Neural progenitor cell (in vitro differentiated cells): ENCODE measurements around the gene MSRB1. TPM values are rescaled to one million over a fixed set of nuclear protein-coding genes. Genes with fewer than 3 reads are reported as not detected.

Source experiments
- DNase-seq: peaks from one replicate; pipeline ENCODE4 v3.0.0-alpha.2; 2016; ENCODE audit warnings: low spot score
- H2AFZ ChIP-seq: fragments of 200-600 bp; sonication (generic); replicated peaks from 2 replicates; pipeline ENCODE4 v1.6.1; 2016; ENCODE audit warnings: antibody characterized with exemption
- H3F3A ChIP-seq: fragments of 200-600 bp; sonication (generic); 2 replicates; pipeline ENCODE4 v1.6.1; 2016; ENCODE audit warnings: antibody characterized with exemption, low read depth
- H3K27ac ChIP-seq: fragments of 200-600 bp; sonication (generic); 2 replicates; pipeline ENCODE4 v1.5.1; 2016; ENCODE audit warnings: mild to moderate bottlenecking
- H3K27me3 ChIP-seq: fragments of 200-600 bp; sonication (generic); 2 replicates; pipeline ENCODE4 v1.6.1; 2016; ENCODE audit warnings: mild to moderate bottlenecking, moderate library complexity
- H3K36me3 ChIP-seq: fragments of 200-600 bp; sonication (generic); 2 replicates; pipeline ENCODE4 v1.5.1; 2016
- H3K4me1 ChIP-seq: fragments of 200-600 bp; sonication (generic); 2 replicates; pipeline ENCODE4 v1.6.1; 2016; ENCODE audit warnings: mixed run types
- H3K4me2 ChIP-seq: fragments of 200-600 bp; sonication (generic); 2 replicates; pipeline ENCODE4 v1.6.1; 2016
- H3K4me3 ChIP-seq: fragments of 200-600 bp; sonication (generic); 2 replicates; pipeline ENCODE4 v1.5.1; 2016
- H3K79me2 ChIP-seq: fragments of 200-600 bp; sonication (generic); 2 replicates; pipeline ENCODE4 v1.6.1; 2016; ENCODE audit warnings: low read depth
- H3K9ac ChIP-seq: fragments of 200-600 bp; sonication (generic); 2 replicates; pipeline ENCODE4 v1.6.1; 2016
- H3K9me3 ChIP-seq: fragments of 200-600 bp; sonication (generic); 2 replicates; pipeline ENCODE4 v1.5.1; 2016; ENCODE audit warnings: low read depth
- H4K20me1 ChIP-seq: fragments of 200-600 bp; sonication (generic); 2 replicates; pipeline ENCODE4 v1.6.1; 2016; ENCODE audit warnings: low read depth
- H3K27ac Mint-ChIP-seq: 3 replicates; pipeline ENCODE4 v1.8.0; 2021; ENCODE audit warnings: mixed read lengths
- H3K27me3 Mint-ChIP-seq: 2 replicates; pipeline ENCODE4 v1.8.0; 2022; ENCODE audit warnings: low read depth, mild to moderate bottlenecking, inconsistent platforms, moderate library complexity, mixed read lengths; ENCODE audit not compliant: insufficient read depth
- H3K36me3 Mint-ChIP-seq: 3 replicates; pipeline ENCODE4 v1.8.0; 2021; ENCODE audit warnings: mixed read lengths
- H3K4me1 Mint-ChIP-seq: 3 replicates; pipeline ENCODE4 v1.8.0; 2021; ENCODE audit warnings: mixed read lengths
- H3K4me3 Mint-ChIP-seq: 3 replicates; pipeline ENCODE4 v1.8.0; 2021; ENCODE audit warnings: mild to moderate bottlenecking, moderate library complexity, mixed read lengths
- H3K9me3 Mint-ChIP-seq: 3 replicates; pipeline ENCODE4 v1.8.0; 2020; ENCODE audit warnings: mixed read lengths
- CTCF ChIP-seq: fragments of 200-600 bp; sonication (generic); IDR thresholded peaks from 2 replicates; pipeline ENCODE4 v1.5.1; 2017; ENCODE audit warnings: antibody characterized with exemption, mild to moderate bottlenecking
- EZH2 ChIP-seq: fragments of 200-600 bp; sonication (generic); IDR thresholded peaks from 2 replicates; pipeline ENCODE4 v1.6.1; 2017; ENCODE audit warnings: antibody characterized with exemption, mild to moderate bottlenecking, moderate library complexity
- EZH2phosphoT487 ChIP-seq: fragments of 200-600 bp; sonication (generic); IDR thresholded peaks from 2 replicates; pipeline ENCODE4 v1.6.1; 2017; ENCODE audit warnings: antibody characterized with exemption
- total RNA-seq: library from RNA; depleted of rRNA; stranded (reverse); fragments of >200 nt; gene quantifications from 2 replicates; pipeline ENCODE4 v1.2.3, GENCODE V29; 2015; ENCODE audit warnings: low replicate concordance

Gene MSRB1
- total RNA-seq, 1 donor from 2014 or later: 26.9 TPM

DNA sequence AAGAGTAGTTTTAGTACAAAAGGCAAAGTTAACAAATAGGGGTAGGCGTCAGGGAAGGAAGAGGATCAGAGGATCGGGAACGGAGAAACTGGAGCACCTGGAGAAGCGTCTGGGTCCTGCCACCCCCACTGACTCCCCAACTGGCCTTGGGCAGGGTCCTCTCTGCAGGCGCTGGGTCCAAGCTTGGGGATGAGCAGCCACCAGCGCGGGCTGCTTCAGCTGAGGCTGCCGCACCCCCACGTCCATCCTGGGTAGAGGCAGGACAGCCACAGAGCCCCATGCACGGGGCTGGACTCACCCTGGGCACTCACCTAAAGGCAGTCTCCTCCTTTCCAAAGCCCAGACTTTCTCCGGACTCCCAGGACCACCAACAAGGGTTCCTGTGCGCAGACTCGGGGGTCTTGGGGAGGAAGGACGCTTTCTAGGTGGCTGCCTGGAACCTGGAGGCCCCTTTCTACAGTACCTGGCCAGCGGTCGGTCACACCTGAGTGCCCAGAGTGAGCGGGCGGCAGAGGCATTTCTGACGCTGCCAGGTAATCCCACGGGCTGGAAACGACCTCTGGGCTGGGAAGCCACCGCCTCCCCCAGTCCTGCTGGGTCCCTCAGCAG, 25.8 kb downstream of the MSRB1 start:
- Mint-ChIP-seq H3K4me3 (peak overlapping the region; percentile 55), H3K27me3 (peaks cover 53% of the 10 kb centered on the region), H3K4me1 (peaks cover 20% of the 10 kb centered on the region), H3K9me3 (no peaks in the 10 kb centered on the region), H3K27ac (no peak overlapping the region), H3K36me3 (no peaks in the 10 kb centered on the region)
- H3K79me2 ChIP-seq: no peaks in the 10 kb centered on the region
- H3K9me3 ChIP-seq: no peaks in the 10 kb centered on the region
- H3K9ac ChIP-seq: no peak overlapping the region
- no peak for TF ChIP-seq EZH2
- TF ChIP-seq CTCF: no peak
- no peak for TF ChIP-seq EZH2phosphoT487
- H3K36me3 ChIP-seq: no peaks in the 10 kb centered on the region
- peak; percentile 30 for DNase-seq
- H3K4me1 ChIP-seq: peaks cover 49% of the 10 kb centered on the region
- no peak overlapping the region for H3K27ac ChIP-seq
- H4K20me1 ChIP-seq: peaks cover 25% of the 10 kb centered on the region
- H2AFZ ChIP-seq: no peak overlapping the region
- peaks cover 67% of the 10 kb centered on the region for H3K27me3 ChIP-seq
- H3K4me2 ChIP-seq: peak overlapping the region; percentile 69
- peaks cover 31% of the 10 kb centered on the region for H3F3A ChIP-seq
- peak overlapping the region; percentile 40 for H3K4me3 ChIP-seq

DNA sequence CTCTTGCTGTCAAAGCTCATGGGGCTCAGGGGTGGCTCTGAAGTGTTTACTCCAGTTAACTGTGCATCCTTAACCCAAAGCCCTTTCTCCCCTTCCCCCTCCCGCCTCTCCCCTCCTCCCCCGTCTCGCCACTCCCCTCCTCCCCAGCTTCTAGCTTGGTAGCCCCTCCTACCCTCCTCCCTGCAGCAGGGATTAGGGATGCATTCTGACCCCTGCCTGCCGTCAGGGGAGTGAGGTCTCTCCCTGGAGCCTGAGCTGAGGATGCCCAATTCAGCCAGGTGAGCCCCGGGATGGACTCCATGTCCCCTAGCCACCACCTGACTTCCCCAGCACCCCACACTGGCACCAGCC, 26.4 kb downstream of the MSRB1 start:
- Histone ChIP-seq H2AFZ (no peak overlapping the region), H3K9ac (no peak overlapping the region), H3K4me3 (peak overlapping the region; percentile 1), H4K20me1 (peaks cover 25% of the 10 kb centered on the region), H3K79me2 (no peaks in the 10 kb centered on the region), H3F3A (peaks cover 31% of the 10 kb centered on the region), H3K27ac (no peak overlapping the region), H3K4me2 (peak overlapping the region; percentile 69), H3K27me3 (peaks cover 62% of the 10 kb centered on the region), H3K36me3 (no peaks in the 10 kb centered on the region), H3K4me1 (peaks cover 49% of the 10 kb centered on the region), H3K9me3 (no peaks in the 10 kb centered on the region)
- Mint-ChIP-seq H3K4me3 (peak overlapping the region; percentile 55), H3K36me3 (no peaks in the 10 kb centered on the region), H3K9me3 (no peaks in the 10 kb centered on the region), H3K4me1 (peaks cover 20% of the 10 kb centered on the region), H3K27me3 (peaks cover 53% of the 10 kb centered on the region), H3K27ac (no peak overlapping the region)
- TF ChIP-seq EZH2phosphoT487 (no peak), EZH2 (no peak), CTCF (no peak)
- DNase-seq: peak; percentile 82

DNA sequence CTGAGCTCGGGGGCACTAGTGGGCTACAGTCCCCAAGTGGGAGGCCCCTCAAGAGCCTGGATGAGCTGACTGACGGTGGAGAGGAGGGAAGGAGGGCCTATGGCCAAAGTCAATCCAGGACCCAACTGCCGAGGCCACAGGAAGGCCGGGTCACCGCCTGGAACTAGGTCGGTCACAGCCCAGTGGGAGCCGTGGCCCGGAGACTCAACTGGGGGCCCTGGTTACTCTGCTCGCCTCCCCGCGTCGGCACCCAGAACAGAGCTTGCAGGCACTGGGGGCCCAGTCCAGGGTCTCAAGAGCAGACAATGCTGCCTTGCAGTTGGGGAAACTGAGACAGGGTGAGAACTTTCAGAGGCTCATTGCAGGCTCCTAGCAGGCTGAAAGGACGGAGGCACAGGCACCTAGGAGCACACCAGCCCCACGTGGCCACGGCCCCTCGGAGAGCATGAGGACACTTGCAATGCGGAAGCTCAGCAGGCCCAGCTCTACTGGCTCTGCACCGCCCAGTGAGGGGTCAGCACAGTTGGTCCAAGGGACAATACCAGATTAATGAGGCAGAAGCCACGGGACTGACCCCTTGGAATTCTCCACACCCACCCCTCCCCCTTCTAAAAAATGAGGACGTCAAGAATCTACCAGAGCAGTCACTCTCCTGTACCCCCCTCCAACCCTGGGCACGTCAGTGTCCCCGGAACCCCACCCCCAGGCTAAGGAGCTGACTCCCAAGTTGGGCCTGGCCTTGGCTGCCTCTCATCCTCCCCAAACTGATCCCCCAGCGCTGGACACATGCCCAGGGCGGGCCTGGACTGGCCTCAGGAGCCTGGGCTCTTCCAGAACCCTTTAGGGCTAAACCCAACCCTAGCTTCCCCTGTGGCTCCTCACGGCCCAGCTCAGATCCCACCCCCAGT, 27.0 kb downstream of the MSRB1 start:
- Histone ChIP-seq H3K9ac (no peak overlapping the region), H4K20me1 (peaks cover 25% of the 10 kb centered on the region), H3F3A (peaks cover 25% of the 10 kb centered on the region), H3K27ac (no peak overlapping the region), H2AFZ (no peak overlapping the region), H3K79me2 (no peaks in the 10 kb centered on the region), H3K36me3 (no peaks in the 10 kb centered on the region), H3K27me3 (peaks cover 56% of the 10 kb centered on the region), H3K9me3 (no peaks in the 10 kb centered on the region), H3K4me3 (no peak overlapping the region), H3K4me1 (peaks cover 49% of the 10 kb centered on the region), H3K4me2 (peak overlapping the region; percentile 69)
- Mint-ChIP-seq H3K4me1 (peaks cover 16% of the 10 kb centered on the region), H3K4me3 (peak overlapping the region; percentile 13), H3K36me3 (no peaks in the 10 kb centered on the region), H3K27ac (no peak overlapping the region), H3K27me3 (peaks cover 46% of the 10 kb centered on the region), H3K9me3 (no peaks in the 10 kb centered on the region)
- peak; percentile 37 for DNase-seq
- TF ChIP-seq EZH2 (no peak), EZH2phosphoT487 (no peak), CTCF (no peak)
